ENCODE data around the gene CDR2L. TPM values are rescaled to one million over a fixed set of nuclear protein-coding genes. Genes with fewer than 3 reads are reported as not detected.

The CDR2L gene
- total RNA-seq, 1 experiment from 2014 or later, result 31.0 TPM

DNA sequence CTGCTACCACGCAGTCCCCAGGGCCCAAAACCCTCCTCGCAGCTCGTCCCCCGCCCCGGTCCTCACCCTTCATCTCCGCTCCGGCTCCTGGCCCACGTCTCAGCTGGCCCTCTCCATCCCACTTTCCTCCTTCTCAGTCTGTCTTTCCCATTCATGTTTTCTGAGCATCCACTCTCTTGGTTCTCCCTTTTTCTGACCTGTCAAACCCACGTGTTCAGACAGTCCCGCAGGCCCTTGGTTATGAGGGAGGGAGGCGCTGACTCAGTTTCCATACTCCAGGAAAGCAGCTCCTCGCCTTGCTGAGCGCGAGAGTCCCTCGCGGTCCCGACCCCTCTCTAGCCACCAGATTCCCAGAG is 14.5 kb upstream of the CDR2L start:
- H3K4me3 Mint-ChIP-seq, result peak overlapping the region; percentile 90
- no peaks in the 10 kb centered on the region for H3K36me3 Mint-ChIP-seq
- TF ChIP-seq ZNF396 (CRISPR knock-in tag; IDR thresholded peaks at IDR 0.05; ENCODE audit: borderline replicate concordance), result no peak
- no peak for TF ChIP-seq TCF7 (CRISPR knock-in tag; IDR thresholded peaks at IDR 0.05; ENCODE audit: low read depth)
- no peak for TF ChIP-seq GTF2I (CRISPR knock-in tag; conservative IDR thresholded peaks at IDR 0.05)
- TF ChIP-seq, protein P1, sequence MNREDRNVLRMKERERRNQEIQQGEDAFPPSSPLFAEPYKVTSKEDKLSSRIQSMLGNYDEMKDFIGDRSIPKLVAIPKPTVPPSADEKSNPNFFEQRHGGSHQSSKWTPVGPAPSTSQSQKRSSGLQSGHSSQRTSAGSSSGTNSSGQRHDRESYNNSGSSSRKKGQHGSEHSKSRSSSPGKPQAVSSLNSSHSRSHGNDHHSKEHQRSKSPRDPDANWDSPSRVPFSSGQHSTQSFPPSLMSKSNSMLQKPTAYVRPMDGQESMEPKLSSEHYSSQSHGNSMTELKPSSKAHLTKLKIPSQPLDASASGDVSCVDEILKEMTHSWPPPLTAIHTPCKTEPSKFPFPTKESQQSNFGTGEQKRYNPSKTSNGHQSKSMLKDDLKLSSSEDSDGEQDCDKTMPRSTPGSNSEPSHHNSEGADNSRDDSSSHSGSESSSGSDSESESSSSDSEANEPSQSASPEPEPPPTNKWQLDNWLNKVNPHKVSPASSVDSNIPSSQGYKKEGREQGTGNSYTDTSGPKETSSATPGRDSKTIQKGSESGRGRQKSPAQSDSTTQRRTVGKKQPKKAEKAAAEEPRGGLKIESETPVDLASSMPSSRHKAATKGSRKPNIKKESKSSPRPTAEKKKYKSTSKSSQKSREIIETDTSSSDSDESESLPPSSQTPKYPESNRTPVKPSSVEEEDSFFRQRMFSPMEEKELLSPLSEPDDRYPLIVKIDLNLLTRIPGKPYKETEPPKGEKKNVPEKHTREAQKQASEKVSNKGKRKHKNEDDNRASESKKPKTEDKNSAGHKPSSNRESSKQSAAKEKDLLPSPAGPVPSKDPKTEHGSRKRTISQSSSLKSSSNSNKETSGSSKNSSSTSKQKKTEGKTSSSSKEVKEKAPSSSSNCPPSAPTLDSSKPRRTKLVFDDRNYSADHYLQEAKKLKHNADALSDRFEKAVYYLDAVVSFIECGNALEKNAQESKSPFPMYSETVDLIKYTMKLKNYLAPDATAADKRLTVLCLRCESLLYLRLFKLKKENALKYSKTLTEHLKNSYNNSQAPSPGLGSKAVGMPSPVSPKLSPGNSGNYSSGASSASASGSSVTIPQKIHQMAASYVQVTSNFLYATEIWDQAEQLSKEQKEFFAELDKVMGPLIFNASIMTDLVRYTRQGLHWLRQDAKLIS (CRISPR knock-in tag; IDR thresholded peaks at IDR 0.05; ENCODE audit: borderline replicate concordance), result no peak
- TF ChIP-seq, protein P2, sequence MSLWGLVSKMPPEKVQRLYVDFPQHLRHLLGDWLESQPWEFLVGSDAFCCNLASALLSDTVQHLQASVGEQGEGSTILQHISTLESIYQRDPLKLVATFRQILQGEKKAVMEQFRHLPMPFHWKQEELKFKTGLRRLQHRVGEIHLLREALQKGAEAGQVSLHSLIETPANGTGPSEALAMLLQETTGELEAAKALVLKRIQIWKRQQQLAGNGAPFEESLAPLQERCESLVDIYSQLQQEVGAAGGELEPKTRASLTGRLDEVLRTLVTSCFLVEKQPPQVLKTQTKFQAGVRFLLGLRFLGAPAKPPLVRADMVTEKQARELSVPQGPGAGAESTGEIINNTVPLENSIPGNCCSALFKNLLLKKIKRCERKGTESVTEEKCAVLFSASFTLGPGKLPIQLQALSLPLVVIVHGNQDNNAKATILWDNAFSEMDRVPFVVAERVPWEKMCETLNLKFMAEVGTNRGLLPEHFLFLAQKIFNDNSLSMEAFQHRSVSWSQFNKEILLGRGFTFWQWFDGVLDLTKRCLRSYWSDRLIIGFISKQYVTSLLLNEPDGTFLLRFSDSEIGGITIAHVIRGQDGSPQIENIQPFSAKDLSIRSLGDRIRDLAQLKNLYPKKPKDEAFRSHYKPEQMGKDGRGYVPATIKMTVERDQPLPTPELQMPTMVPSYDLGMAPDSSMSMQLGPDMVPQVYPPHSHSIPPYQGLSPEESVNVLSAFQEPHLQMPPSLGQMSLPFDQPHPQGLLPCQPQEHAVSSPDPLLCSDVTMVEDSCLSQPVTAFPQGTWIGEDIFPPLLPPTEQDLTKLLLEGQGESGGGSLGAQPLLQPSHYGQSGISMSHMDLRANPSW (CRISPR knock-in tag; conservative IDR thresholded peaks at IDR 0.05; ENCODE audit: low read depth), result no peak
- TF ChIP-seq, protein P3, sequence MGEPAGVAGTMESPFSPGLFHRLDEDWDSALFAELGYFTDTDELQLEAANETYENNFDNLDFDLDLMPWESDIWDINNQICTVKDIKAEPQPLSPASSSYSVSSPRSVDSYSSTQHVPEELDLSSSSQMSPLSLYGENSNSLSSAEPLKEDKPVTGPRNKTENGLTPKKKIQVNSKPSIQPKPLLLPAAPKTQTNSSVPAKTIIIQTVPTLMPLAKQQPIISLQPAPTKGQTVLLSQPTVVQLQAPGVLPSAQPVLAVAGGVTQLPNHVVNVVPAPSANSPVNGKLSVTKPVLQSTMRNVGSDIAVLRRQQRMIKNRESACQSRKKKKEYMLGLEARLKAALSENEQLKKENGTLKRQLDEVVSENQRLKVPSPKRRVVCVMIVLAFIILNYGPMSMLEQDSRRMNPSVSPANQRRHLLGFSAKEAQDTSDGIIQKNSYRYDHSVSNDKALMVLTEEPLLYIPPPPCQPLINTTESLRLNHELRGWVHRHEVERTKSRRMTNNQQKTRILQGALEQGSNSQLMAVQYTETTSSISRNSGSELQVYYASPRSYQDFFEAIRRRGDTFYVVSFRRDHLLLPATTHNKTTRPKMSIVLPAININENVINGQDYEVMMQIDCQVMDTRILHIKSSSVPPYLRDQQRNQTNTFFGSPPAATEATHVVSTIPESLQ (CRISPR knock-in tag; IDR thresholded peaks at IDR 0.05), result no peak
- TF ChIP-seq FOXJ3 (CRISPR knock-in tag; IDR thresholded peaks at IDR 0.05; ENCODE audit: borderline replicate concordance), result no peak
- no peak for TF ChIP-seq FOXP1 (CRISPR knock-in tag; IDR thresholded peaks at IDR 0.05; ENCODE audit: borderline replicate concordance)
- TF ChIP-seq, protein P4, sequence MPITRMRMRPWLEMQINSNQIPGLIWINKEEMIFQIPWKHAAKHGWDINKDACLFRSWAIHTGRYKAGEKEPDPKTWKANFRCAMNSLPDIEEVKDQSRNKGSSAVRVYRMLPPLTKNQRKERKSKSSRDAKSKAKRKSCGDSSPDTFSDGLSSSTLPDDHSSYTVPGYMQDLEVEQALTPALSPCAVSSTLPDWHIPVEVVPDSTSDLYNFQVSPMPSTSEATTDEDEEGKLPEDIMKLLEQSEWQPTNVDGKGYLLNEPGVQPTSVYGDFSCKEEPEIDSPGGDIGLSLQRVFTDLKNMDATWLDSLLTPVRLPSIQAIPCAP (CRISPR knock-in tag; IDR thresholded peaks at IDR 0.05), result no peak
- ChIA-PET CTCF (interaction anchor here (0.6 to 7.5 kb wide), 19 partner anchors 10 to 297 kb away, joined by 3 to 133 read pairs (median 6); partner anchors contain the start of genes ATP5PD, CDR2L, FADS6 and KCTD2), POLR2A (interaction anchor here (0.7 to 2.0 kb wide), 4 partner anchors 15 to 235 kb away, joined by 4 to 15 read pairs (median 8); partner anchors contain the start of genes CDR2L, FDXR and MRPL58)
- peaks cover 55% of the 10 kb centered on the region for H3K27me3 Mint-ChIP-seq (ENCODE audit: low read depth)
- DNase-seq (ENCODE audit: low spot score) (no peak), ATAC-seq (no peak)
- peaks cover 12% of the 10 kb centered on the region for H3K4me1 Mint-ChIP-seq
- H3K9me3 Mint-ChIP-seq, result no peaks in the 10 kb centered on the region
- H3K27ac Mint-ChIP-seq, result no peak overlapping the region

DNA sequence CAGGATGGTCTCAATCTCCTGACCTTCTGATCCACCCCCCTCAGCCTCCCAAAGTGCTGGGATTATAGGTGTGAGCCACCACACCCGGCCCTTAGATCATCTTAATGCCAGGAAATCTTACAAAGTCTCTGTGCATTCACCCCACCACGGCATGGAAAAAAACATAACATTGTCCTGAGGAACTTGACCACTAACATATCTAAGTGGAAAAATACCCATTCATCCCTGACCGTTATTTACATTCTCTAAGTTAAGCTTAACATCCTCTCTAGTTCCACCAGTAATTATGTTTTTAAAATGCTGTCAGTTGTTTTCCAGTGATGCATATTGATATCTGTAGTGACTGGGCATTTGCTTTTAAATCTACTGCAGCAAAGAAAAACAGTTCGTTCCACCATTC is 11.5 kb upstream of the CDR2L start:
- no peak overlapping the region for H3K27ac Mint-ChIP-seq
- ChIA-PET CTCF (no interaction called here), POLR2A (no interaction called here)
- peaks cover 3% of the 10 kb centered on the region for H3K4me1 Mint-ChIP-seq
- ATAC-seq (no peak), DNase-seq (ENCODE audit: low spot score) (no peak)
- H3K27me3 Mint-ChIP-seq (ENCODE audit: low read depth), result peaks cover 67% of the 10 kb centered on the region
- no peaks in the 10 kb centered on the region for H3K36me3 Mint-ChIP-seq
- H3K9me3 Mint-ChIP-seq, result no peaks in the 10 kb centered on the region
- H3K4me3 Mint-ChIP-seq, result no peak overlapping the region
- TF ChIP-seq PRRX2 (CRISPR knock-in tag; IDR thresholded peaks at IDR 0.05) (no peak), ZNF317 (CRISPR knock-in tag; IDR thresholded peaks at IDR 0.05; ENCODE audit: borderline replicate concordance, low read depth) (no peak), ATF1 (CRISPR knock-in tag; IDR thresholded peaks at IDR 0.05) (no peak), ZBTB21 (CRISPR knock-in tag; IDR thresholded peaks at IDR 0.05; ENCODE audit: borderline replicate concordance) (no peak)
- TF ChIP-seq, protein P5, sequence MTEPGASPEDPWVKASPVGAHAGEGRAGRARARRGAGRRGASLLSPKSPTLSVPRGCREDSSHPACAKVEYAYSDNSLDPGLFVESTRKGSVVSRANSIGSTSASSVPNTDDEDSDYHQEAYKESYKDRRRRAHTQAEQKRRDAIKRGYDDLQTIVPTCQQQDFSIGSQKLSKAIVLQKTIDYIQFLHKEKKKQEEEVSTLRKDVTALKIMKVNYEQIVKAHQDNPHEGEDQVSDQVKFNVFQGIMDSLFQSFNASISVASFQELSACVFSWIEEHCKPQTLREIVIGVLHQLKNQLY (CRISPR knock-in tag; IDR thresholded peaks at IDR 0.05), result no peak
- TF ChIP-seq, protein P6, sequence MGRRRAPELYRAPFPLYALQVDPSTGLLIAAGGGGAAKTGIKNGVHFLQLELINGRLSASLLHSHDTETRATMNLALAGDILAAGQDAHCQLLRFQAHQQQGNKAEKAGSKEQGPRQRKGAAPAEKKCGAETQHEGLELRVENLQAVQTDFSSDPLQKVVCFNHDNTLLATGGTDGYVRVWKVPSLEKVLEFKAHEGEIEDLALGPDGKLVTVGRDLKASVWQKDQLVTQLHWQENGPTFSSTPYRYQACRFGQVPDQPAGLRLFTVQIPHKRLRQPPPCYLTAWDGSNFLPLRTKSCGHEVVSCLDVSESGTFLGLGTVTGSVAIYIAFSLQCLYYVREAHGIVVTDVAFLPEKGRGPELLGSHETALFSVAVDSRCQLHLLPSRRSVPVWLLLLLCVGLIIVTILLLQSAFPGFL (CRISPR knock-in tag; IDR thresholded peaks at IDR 0.05; ENCODE audit: borderline replicate concordance), result no peak
- TF ChIP-seq, protein P7, sequence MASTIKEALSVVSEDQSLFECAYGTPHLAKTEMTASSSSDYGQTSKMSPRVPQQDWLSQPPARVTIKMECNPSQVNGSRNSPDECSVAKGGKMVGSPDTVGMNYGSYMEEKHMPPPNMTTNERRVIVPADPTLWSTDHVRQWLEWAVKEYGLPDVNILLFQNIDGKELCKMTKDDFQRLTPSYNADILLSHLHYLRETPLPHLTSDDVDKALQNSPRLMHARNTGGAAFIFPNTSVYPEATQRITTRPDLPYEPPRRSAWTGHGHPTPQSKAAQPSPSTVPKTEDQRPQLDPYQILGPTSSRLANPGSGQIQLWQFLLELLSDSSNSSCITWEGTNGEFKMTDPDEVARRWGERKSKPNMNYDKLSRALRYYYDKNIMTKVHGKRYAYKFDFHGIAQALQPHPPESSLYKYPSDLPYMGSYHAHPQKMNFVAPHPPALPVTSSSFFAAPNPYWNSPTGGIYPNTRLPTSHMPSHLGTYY (CRISPR knock-in tag; IDR thresholded peaks at IDR 0.05), result no peak
- TF ChIP-seq, protein P8, sequence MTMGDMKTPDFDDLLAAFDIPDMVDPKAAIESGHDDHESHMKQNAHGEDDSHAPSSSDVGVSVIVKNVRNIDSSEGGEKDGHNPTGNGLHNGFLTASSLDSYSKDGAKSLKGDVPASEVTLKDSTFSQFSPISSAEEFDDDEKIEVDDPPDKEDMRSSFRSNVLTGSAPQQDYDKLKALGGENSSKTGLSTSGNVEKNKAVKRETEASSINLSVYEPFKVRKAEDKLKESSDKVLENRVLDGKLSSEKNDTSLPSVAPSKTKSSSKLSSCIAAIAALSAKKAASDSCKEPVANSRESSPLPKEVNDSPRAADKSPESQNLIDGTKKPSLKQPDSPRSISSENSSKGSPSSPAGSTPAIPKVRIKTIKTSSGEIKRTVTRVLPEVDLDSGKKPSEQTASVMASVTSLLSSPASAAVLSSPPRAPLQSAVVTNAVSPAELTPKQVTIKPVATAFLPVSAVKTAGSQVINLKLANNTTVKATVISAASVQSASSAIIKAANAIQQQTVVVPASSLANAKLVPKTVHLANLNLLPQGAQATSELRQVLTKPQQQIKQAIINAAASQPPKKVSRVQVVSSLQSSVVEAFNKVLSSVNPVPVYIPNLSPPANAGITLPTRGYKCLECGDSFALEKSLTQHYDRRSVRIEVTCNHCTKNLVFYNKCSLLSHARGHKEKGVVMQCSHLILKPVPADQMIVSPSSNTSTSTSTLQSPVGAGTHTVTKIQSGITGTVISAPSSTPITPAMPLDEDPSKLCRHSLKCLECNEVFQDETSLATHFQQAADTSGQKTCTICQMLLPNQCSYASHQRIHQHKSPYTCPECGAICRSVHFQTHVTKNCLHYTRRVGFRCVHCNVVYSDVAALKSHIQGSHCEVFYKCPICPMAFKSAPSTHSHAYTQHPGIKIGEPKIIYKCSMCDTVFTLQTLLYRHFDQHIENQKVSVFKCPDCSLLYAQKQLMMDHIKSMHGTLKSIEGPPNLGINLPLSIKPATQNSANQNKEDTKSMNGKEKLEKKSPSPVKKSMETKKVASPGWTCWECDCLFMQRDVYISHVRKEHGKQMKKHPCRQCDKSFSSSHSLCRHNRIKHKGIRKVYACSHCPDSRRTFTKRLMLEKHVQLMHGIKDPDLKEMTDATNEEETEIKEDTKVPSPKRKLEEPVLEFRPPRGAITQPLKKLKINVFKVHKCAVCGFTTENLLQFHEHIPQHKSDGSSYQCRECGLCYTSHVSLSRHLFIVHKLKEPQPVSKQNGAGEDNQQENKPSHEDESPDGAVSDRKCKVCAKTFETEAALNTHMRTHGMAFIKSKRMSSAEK (CRISPR knock-in tag; IDR thresholded peaks at IDR 0.05; ENCODE audit: borderline replicate concordance), result no peak

All from WTC11 (cell line).